ENCODE results near the gene CBX4.
"Not testable (repeated sequence)": the region's sequence is repeated elsewhere in the genome, so short reads cannot be mapped to it uniquely, and the experiment has no call there.

Gene CBX4

DNA sequence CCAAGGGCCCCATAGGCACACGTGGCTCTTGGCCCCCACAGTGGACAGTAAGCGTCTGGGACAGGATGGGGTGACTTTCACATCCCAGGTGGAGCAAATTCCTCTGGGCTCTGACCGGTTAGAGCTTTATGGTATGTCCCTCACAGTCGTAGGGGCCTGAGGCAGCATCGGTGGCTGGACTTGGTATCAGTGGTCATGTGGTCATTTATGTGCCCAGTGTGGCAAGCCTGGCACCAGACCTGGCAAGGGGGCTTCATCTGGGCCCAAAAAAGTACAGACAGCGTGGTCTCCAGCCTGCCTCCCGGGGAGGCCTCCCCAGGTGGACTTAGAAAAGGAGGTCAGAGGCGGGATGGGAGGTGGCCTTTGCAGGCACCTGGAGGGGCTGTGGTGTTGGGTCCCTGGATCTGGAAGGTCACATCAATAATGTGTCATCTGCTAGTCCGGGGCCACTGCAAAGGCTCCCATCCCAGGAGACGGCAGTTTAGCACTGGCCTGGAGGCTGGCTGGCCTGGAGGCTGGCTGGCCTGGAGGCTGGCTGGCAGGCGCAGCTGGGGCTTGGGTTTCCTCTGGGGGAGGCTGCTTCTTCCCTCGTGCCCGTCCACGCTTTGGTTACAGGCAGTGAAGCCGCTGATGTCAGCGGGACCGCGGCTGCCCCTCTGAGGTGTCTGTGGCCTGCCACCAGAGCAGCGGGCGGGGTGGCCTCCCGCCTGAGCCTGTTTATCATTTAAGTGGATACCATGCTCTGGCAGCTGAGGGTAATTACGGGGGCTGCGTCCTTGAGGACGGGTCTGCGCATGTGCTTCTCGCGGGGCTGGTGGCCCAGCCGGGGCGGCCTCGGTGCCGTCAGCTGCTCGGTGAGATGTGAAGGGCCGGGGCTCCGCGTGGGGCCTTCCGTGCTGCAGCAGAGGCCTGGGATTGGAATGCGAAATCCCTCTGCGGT is 20.7 kb upstream of the CBX4 start:
- no peak for DNase-seq

DNA sequence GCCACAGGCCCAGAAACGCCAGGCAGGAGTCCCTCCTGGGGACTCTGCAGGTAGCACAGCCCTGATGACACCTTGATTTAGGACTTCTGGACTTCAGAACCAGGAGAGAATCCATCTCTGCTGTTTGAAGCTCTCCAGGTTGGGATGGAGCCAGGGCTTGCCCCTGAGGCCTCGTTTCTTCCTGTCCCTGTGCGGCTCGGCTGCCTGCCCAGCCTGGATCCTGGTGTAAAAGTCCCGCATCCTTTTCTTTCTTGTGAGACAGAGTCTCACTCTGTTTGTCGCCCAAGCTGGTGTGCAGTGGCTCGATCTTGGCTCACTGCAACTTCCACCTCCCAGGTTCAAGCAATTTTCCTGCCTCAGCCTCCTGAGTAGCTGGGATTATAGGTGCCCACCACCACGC is 17.9 kb upstream of the CBX4 start:
- DNase-seq, result no peak

DNA sequence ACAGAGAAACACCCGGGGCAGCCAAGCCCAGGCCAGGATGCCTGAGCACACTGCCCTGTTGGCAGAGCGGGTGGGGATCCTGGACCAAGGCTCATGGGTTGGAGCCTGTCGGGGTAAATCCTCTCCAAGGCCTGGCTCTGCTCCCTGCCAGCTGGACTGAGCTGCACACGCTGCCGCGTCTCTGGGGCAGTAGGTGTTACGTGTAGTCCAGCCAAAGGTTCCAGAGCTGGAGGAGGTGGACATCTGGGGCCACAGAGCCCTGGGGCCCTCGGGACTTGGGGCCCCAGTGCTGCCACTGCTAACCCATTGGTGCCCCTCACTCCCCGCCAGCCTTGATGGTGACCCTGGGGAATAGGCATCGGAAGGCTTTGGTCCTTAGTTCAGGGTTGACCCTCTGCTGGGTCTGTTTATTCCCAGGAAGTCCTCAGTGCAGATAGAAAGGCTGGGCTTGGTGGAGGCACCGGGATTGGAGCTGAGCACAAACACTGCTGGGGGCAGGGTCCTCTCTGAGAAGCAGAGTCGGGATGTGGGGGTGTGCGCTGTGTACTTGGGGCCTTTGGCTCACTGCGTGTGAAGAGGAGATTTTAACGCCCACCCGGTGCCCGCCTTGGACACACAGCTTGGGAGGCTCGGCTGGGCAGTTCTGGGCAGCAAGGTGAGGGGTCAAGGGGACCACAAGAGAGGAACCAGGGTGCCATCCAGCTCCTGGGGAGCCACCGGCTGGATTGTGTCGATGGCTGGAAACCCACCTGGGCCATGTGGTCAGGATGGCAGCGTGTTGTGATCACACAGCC is 16.3 kb upstream of the CBX4 start:
- no peak for DNase-seq

DNA sequence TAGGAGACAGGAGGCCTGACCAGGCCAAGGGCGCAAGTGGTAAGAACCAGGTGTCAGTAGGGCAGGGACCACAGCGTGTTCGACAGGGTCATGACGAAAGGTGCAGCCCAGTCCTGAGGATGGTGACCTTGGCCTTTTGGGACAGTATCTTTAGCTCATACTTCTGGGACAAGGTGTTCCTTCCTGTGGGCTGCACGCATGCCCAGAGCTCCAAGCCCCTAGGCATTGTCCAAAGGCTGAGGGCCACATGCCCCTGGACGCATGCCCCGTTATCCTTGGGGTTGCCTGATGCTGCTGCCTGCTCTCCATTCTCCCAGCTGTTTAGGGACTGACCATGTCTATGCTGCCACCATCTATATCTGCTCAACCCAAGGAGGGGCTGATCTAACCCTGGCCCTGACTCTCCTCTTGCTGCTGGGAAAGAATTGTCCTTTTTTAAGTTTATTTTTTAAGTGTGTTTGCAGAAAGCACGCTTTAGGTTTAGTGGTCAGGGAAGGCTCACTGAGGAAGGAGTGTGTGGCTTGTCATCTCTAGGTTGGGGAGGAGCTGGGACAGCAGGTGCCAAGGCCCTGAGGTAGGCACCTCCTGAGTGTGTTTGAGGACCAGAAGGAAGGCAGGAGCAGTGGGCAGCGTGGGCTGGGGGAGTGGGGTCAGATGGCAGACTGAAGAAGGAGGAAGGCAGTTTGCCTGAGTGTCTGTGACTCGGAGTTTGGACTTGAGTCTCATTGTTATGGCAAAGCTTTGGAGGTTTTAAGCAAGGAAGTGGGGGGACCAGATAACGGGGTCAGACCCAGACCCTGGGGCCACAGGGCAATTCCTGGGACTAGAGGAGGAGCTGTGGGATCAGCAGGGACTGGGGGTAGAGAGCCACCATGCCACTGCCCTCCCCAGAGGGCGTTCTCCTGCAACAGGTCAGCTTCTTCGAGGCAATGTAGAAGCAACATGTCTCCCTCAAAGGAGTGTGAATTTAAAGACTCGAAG is 15.1 kb upstream of the CBX4 start:
- no peak for DNase-seq

DNA sequence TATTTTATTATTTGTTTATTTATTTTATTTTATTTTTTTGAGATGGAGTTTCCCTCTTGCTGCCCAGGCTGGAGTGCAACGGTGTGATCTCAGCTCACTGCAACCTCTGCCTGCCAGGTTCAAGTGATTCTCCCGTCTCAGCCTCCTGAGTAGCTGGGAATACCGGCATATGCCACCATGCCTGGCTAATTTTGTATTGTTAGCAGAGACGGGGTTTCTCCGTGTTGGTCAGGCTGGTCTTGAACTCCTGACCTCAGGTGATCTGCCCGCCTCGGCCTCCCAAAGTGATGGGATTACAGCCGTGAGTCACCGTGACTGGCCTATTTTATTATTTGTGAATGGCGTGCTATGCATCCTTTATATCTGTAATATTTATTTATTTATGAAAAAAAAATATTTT is 13.9 kb upstream of the CBX4 start:
- DNase-seq, result not testable (repeated sequence)

DNA sequence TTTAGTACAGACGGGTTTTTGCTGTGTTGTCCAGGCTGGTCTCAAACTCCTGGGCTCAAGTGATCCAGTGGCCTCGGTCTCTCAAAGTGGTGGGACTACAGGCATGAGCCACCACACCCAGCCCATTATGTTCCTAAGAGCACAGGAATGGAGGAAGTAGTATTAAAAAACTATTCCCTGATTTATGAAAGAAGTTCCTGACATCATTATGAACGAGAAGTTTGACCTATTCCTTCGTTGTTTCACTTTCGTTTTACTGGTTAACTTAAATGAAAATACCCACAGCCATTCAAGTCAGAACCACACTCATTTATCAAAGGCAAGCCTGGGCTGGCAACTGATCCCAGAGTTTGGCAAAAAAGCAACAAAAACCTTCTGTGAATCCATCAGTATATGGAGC is 13.5 kb upstream of the CBX4 start:
- no peak for DNase-seq

DNA sequence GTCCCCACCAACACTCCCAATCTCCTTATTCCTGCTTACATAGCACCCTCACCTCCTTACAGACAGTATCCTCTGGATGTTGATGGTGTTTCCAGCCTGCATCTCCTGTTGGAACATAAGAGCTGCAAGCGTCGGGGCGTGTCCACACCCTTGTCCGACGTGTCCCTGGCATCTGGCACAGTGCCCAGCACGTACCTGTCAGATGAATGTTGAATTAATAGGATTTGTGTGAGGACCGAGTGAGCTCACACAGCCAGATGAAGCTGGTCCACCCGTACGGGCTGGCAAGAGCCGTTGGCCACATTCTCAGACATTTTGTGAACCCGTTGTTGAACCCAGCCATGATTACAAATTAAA is 12.2 kb upstream of the CBX4 start:
- DNase-seq, result no peak

DNA sequence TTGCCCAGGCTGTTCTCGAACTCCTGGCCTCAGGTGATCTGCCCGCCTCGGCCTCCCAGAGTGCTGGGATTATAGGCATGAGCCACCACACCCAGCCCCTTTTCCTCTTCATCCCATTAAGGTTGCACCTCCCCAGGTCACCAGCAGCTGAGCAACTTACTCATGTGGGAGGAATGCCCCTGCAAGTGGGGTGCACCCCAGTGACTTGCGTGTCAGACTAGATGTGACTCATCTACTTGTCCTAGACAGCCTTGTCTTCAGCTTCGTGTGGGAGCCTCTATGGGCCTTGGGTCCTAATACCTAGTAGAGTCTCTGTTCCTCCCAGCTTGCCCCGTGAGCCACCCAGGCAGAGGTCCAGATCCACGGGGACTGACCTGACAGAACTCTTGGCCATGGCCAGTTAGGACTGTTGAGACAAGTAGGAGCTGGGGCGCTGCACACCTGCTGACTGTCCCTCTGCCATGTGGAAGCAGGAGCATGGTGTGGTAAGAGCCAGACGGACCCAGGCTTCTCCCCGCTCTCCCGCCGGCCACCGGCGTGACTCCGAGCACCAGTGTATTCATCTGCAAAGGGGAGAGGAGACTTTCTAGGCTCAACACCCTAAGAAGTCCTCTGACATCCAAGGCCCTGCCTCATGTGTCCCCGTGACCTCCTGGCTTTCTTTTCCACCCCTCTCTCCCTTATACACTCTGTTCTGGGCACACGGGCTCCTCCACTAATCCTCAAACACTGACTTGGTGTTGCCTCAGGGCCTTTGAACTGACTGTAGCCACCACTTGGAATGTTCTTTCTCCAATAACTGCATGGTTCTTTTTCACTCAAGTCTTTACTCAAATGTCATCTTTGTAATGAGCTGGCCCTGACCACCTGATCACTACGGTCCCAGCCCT is 11.6 kb upstream of the CBX4 start:
- DNase-seq, result peak; percentile 26

DNA sequence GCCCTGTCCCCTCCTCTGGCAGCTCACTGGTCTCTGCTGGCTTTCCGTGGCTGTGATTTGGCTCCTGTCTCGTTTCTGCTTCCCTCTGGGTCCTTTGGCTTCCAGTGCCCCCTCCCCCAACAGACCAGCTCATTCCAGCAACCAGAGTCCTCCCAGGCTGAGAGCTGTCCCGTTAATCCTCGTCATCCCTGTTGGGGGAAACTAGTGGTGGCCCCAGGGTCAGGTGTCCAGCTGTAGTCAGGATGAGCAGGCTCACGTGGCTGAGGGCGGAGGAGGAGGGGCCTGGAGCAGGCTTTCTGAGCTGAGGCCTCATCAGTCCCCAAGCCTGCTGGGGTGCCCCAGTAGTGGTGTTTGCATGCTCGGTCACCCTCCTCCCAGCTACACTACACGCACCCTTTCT is 10.7 kb upstream of the CBX4 start:
- no peak for DNase-seq

DNA sequence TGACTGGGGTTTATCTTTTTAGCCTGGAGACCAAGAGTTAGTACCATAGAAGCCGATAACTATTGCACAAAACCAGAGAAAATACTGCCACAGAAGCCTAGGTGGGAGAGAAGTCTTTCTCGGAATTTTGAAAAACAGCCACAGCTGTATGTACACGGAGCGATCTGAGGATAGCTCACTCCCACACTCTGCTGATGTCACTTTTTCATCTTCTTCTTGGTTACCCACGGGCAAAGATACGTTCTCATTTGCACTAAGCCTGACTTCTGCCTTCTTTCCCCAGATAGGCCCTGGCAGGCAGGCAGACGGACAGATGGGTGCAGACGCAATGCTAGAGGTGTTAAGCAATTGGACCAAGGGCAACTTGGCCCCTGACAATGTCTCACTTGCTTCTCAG is 9.1 kb upstream of the CBX4 start:
- DNase-seq, result no peak

DNA sequence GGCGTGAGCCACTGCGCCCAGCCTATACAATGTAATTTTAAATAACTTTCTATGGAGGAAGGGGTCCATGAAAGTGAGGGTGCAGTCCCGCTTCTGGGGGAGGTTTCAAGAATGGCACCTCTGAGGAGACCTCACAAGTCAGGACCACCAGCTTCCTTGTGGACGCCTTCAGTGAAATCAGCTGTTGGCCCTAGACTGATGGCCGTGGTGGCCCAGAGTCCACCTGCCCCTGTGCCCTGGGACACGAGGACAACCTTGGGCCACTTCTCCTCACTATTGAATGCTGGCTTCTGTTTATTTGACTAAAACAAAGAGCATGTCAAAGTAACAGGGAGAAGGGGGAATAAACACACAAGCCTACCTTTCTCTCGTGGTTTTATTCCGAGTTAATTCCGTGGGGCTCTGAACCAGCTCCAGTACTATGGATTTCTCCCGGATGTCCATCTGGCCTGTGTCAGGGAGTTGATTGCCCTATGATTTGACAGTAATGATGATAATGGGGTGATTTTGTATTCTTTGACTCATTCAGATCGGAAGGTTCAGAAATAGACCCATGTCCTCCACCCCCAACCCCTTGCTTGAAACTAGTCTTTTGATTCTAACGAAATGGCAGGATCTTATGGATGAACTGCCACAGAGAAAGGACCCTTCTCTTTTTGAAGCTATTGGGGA is 8.6 kb upstream of the CBX4 start:
- no peak for DNase-seq

DNA sequence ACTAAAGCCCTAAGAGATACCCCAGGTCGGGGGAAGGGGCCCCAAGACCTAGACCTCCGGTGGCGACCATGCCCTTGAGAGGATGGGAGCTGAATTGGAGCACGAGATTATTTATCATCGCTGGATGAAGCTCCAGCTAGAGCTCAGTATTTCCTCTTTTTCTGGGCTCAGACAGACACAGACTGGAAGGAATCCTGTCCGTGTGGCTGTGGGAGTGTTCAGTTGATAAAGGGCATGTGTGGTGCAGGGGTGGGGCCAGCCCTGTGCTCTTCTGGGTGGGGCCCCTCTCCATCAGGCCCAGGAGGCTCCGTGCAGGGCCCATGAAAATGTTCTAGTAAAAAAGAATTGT is 6.3 kb upstream of the CBX4 start:
- DNase-seq, result no peak

DNA sequence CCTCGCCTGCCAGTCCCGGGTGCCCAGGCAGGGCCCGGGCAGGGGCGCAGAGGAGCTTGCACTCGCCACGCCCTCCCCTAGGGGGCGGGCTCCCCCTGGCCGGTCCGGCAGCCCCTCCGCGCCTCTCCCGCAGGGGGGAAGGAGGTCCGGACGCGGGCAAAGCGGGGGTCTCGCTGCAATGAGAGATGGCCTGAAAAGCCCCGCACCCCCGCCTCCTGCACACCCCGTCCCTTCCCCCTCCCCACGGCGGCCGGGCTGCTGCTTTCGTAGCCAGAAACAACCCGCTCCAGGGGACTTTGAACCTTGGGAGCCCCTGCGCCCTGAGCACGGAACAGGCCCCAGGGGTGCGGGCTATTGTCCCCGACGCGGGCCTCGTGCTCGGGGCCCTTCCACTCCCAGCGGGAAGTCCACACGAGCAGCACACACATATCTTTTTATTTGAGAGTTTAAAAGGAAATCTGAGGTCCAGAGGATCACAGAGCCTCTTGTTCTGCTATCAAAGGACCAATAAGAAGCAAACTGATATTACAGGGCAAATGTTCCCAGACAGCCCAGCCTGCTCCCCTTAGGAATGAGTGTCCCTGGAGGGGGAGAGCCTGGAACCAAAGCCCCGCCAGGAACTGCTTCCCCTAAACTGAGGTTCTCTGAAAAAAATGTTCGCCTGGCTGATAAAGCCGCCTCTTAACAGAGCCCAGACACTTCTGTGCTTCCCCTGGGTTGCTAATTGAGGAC is 5.8 kb upstream of the CBX4 start:
- no peak for DNase-seq

DNA sequence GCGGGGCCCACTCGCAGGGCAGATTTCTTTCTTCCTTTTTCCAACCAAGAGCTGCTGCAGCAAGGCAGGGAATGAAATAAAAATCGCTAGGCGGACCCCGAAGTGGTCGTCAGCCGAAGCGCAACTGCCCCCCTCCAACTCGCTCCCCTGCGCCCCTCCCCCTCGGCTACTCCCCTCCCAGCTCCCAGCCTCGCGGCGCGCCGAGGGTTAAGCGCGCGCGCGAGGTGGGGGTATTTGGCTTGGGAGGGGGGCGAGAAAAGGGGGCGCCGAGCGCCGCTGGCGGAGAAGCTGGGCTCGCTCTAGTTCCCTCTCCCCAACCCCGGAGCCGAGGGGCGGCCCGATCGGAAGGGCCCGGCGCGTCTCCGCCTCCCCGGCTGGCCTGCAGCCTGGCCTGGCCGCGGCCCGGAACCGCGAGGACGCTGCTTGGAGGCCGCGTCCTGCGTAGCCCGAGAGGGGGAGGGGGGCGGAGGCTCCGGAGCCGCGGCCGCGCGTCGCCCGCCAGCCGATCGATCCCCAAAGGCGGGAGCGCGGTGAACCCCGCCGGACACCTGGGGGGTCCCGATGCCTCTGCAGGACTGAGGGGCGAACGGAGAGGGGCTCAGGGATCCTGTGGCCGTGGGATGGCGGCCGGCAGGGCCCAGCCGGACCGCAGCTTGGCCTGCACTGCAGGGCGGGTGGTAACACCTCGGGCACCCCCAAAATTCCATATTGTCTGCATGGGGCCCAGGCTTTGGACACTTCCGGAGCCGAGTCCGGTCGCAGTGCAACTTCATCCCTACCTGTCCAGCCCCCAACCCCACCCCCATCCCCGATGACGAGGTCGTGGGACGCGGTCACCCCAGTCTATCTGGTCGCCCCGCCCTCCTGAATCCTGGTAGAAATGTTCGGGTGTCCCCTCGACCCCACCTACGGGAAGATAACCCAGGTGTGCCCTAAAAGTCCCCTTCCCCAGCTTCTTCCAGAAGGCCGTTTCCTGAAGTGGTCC is 4.9 kb upstream of the CBX4 start:
- DNase-seq, result no peak

DNA sequence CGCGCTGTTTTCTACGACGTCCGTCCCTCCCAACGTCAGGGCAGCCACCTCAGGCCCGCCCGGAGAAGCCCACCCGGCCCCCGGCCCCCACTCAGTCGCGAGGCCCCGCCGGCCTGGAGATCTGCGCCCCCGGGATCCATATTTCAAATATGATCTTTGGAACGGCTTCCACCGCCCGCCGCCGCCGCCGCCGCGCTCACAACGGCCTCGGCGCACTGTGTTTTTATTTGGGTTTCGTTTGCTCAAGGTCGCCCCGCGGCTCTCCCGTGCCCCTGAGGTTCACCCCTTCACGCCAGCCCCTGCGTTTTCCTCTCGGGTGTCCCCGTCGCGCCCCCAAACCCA is 4.2 kb upstream of the CBX4 start:
- no peak for DNase-seq

DNA sequence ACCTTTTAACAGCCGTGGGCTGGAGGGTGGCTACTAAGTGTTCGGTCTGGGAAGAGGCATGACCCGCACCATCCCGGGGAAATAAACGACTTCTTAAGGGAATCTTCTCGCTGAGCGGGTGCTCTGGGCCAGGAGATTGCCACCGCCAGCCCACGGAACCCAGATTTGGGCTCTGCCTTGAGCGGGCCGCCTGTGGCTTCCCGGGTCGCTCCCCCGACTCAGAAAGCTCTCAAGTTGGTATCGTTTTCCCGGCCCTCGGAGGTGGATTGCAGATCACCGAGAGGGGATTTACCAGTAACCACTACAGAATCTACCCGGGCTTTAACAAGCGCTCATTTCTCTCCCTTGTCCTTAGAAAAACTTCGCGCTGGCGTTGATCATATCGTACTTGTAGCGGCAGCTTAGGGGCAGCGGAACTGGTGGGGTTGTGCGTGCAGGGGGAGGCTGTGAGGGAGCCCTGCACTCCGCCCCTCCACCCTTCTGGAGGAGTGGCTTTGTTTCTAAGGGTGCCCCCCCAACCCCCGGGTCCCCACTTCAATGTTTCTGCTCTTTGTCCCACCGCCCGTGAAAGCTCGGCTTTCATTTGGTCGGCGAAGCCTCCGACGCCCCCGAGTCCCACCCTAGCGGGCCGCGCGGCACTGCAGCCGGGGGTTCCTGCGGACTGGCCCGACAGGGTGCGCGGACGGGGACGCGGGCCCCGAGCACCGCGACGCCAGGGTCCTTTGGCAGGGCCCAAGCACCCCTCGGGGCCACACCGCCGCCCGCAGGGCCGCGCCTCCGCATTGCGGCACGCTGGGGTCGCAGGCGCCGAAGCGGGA is 3.6 kb upstream of the CBX4 start:
- DNase-seq, result no peak

DNA sequence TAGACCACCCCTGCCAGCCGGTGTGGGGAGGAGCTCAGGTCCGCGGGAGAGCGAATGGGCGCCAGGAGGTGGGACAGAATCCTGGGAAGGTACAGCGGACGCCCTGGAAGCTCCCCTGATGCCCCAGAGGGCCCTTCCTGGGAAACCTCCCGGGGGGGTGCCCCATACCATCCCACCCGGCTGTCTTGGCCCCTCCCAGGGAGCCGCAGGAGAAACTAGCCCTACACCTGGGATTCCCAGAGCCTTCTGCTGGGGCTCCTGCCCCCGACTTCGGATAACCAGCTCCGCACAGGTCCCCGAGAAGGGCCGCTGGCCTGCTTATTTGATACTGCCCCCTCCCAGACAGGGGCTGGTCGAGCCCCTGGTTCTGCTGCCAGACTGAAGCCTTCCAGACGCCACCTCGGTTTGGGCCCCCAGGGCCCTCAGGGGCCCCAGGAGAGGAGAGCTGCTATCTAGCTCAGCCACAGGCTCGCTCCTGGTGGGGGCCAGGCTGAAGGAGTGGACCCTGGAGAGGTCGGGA is 3.0 kb upstream of the CBX4 start:
- DNase-seq, result no peak

DNA sequence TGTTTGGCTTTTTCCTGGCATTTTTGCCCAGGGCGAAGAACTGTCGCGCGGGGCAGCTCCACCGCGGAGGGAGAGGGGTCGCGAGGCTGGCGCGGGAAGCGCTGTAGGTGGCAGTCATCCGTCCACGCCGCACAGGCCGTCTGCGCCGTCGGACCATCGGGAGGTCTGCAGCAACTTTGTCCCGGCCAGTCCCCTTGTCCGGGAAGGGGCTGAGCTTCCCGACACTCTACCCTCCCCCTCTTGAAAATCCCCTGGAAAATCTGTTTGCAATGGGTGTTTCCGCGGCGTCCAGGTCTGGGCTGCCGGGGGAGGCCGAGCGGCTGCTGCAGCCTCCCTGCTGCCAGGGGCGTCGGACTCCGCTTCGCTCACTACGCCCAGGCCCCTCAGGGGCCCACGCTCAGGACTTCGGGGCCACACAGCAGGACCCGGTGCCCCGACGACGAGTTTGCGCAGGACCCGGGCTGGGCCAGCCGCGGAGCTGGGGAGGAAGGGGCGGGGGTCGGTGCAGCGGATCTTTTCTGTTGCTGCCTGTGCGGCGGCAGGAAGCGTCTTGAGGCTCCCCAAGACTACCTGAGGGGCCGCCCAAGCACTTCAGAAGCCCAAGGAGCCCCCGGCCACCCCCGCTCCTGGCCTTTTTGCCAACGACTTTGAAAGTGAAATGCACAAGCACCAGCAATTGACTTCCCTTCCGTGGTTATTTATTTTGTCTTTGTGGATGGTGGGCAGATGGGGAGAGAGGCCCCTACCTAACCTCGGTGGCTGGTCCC is 2.3 kb upstream of the CBX4 start:
- no peak for DNase-seq
